HepG2 (cell line): ENCODE measurements around the gene JSRP1. TPM values are rescaled to one million over a fixed set of nuclear protein-coding genes. Genes with fewer than 3 reads are reported as not detected.
A peak's percentile ranks its signal among the peaks of the same experiment; 100 is the strongest.

Experiments used
- AHDC1 ChIP-seq: sonication (generic); formaldehyde crosslinking; IDR thresholded peaks from 2 replicates; pipeline ENCODE4 v1.5.1; 2020; ENCODE audit warnings: mild to moderate bottlenecking, missing genetic modification reagents, borderline replicate concordance
- DNMT3B ChIP-seq: conservative IDR thresholded peaks from 2 replicates; pipeline ENCODE4 v1.6.1; 2016; ENCODE audit warnings: missing biosample characterization, control low read depth
- ELK4 ChIP-seq: sonication (generic); formaldehyde crosslinking; IDR thresholded peaks from 2 replicates; pipeline ENCODE4 v1.9.0; 2021; ENCODE audit warnings: missing genetic modification reagents, borderline replicate concordance
- HNF4G ChIP-seq, 2 experiments: sonication (generic) in 1 of 2; formaldehyde crosslinking in 1 of 2; IDR thresholded peaks; 2 replicates each; pipeline versions ENCODE4 v1.4.0 to v1.6.1; 2011 to 2020; ENCODE audit warnings: borderline replicate concordance in 2 of 2, low read depth in 2 of 2, mild to moderate bottlenecking in 2 of 2, low read length in 1 of 2, missing genetic modification reagents in 1 of 2, moderate library complexity in 1 of 2
- HOXA9 ChIP-seq: sonication (generic); formaldehyde crosslinking; IDR thresholded peaks from 2 replicates; pipeline ENCODE4 v1.8.1; 2022; ENCODE audit warnings: missing genetic modification reagents, mild to moderate bottlenecking, moderate library complexity, borderline replicate concordance
- NR2F2 ChIP-seq: IDR thresholded peaks from 2 replicates; pipeline ENCODE4 v1.6.1; 2012; ENCODE audit warnings: low read depth, inconsistent platforms, borderline replicate concordance
- PCBP2 ChIP-seq: fragments of 200-400 bp; formaldehyde crosslinking; optimal IDR thresholded peaks from 2 replicates; pipeline ENCODE3; 2018; ENCODE audit warnings: low read length, low read depth; ENCODE audit not compliant: poor library complexity, severe bottlenecking
- SPEN ChIP-seq: sonication (generic); formaldehyde crosslinking; IDR thresholded peaks from 2 replicates; pipeline ENCODE4 v1.5.1; 2020; ENCODE audit warnings: low read depth, mild to moderate bottlenecking, missing genetic modification reagents
- SYNCRIP ChIP-seq: fragments of 200-400 bp; formaldehyde crosslinking; IDR thresholded peaks from 2 replicates; pipeline ENCODE4 v1.6.1; 2018; ENCODE audit warnings: mild to moderate bottlenecking, low read depth, low read length; ENCODE audit not compliant: insufficient read depth
- TAF15 ChIP-seq: fragments of 200-400 bp; formaldehyde crosslinking; IDR thresholded peaks from one replicate; pipeline ENCODE4 v1.6.1; 2018; ENCODE audit warnings: mild to moderate bottlenecking, low read depth, low read length; ENCODE audit not compliant: poor library complexity, severe bottlenecking
- ZIK1 ChIP-seq: sonication (generic); formaldehyde crosslinking; IDR thresholded peaks from 2 replicates; pipeline ENCODE4 v1.5.0; 2020; ENCODE audit warnings: mild to moderate bottlenecking, low read depth, missing genetic modification reagents, borderline replicate concordance
- ZKSCAN8 ChIP-seq: IDR thresholded peaks from 2 replicates; pipeline ENCODE4 v1.6.1; 2016; ENCODE audit warnings: borderline replicate concordance, missing genetic modification reagents, missing compliant biosample characterization
- ZMAT5 ChIP-seq: sonication (generic); formaldehyde crosslinking; IDR thresholded peaks from 2 replicates; pipeline ENCODE4 v1.5.0; 2020; ENCODE audit warnings: mild to moderate bottlenecking, low read depth, missing genetic modification reagents, borderline replicate concordance
- ZNF546 ChIP-seq: sonication (generic); formaldehyde crosslinking; conservative IDR thresholded peaks from 2 replicates; pipeline ENCODE4 v1.8.1; 2023; ENCODE audit warnings: mild to moderate bottlenecking, missing genetic modification reagents
- ZNF569 ChIP-seq: sonication (generic); formaldehyde crosslinking; IDR thresholded peaks from 2 replicates; pipeline ENCODE4 v1.5.0; 2020; ENCODE audit warnings: mild to moderate bottlenecking, missing genetic modification reagents, moderate library complexity, borderline replicate concordance
- ZNF674 ChIP-seq: sonication (generic); formaldehyde crosslinking; IDR thresholded peaks from 2 replicates; pipeline ENCODE4 v1.5.0; 2020; ENCODE audit warnings: low read depth, mild to moderate bottlenecking, missing genetic modification reagents
- ZSCAN5A ChIP-seq: sonication (generic); formaldehyde crosslinking; IDR thresholded peaks from 2 replicates; pipeline ENCODE4 v1.8.0; 2022; ENCODE audit warnings: mild to moderate bottlenecking, missing genetic modification reagents, borderline replicate concordance
- polyA plus RNA-seq, 8 experiments: library from polyadenylated mRNA; depleted of rRNA in 3 of 8; stranded (reverse) in 7 of 8; unstranded in 1 of 8; fragments of >200 nt; fragmentation: Illumina TruSeq in 4 of 8; extraction: Trizol in 4 of 8; gene quantifications; 2 replicates each; pipeline versions ENCODE4 v1.2.1 to v1.2.3, GENCODE V29; 2011 to 2016; ENCODE audit warnings: low read depth in 4 of 8, missing spikeins in 1 of 8, mixed read lengths in 1 of 8; ENCODE audit not compliant: insufficient read depth in 1 of 8
- total RNA-seq, 5 experiments: library from RNA; depleted of rRNA; stranded (reverse); fragments of >200 nt; fragmentation: Illumina TruSeq; extraction: Trizol; gene quantifications; 2 replicates each; pipeline ENCODE4 v1.2.3, GENCODE V29; 2016; ENCODE audit warnings: low read depth in 1 of 5
- TF ChIP-seq, protein P1 (sequence below): sonication (generic); formaldehyde crosslinking; IDR thresholded peaks from 2 replicates; pipeline ENCODE4 v1.5.1; 2020; ENCODE audit warnings: missing genetic modification reagents, mild to moderate bottlenecking, borderline replicate concordance

JSRP1 gene
- total and polyA plus RNA-seq, 2 of the 13 experiments (the other 11 are each of a cell fraction or from before 2014, with no cell fraction given), result 0.16 to 0.38 TPM

GRCh38 chr19:2242092-2242537 lies 14.1 kb downstream of the JSRP1 start (continued):
- TF ChIP-seq ZMAT5 (CRISPR knock-in tag) (no peak), TAF15 (no peak), DNMT3B (CRISPR knock-in tag) (no peak), HNF4G (IDR thresholded peaks at IDR 0.05; ENCODE audit: borderline replicate concordance, low read depth, low read length) (peak; percentile 87), HNF4G (CRISPR knock-in tag; IDR thresholded peaks at IDR 0.05; ENCODE audit: borderline replicate concordance, low read depth) (peak; percentile 87; the same call in 1 of the 2 replicates), ZSCAN5A (CRISPR knock-in tag) (no peak), SYNCRIP (no peak), AHDC1 (CRISPR knock-in tag) (no peak), ZKSCAN8 (no peak), ELK4 (CRISPR knock-in tag) (no peak), ZIK1 (CRISPR knock-in tag) (no peak), PCBP2 (no peak), ZNF569 (CRISPR knock-in tag) (no peak), NR2F2 (no peak), SPEN (CRISPR knock-in tag) (peak; percentile 44; the same call in 1 of the 2 replicates), HOXA9 (no peak), ZNF546 (CRISPR knock-in tag) (no peak), ZNF674 (no peak)
- TF ChIP-seq, protein P1, sequence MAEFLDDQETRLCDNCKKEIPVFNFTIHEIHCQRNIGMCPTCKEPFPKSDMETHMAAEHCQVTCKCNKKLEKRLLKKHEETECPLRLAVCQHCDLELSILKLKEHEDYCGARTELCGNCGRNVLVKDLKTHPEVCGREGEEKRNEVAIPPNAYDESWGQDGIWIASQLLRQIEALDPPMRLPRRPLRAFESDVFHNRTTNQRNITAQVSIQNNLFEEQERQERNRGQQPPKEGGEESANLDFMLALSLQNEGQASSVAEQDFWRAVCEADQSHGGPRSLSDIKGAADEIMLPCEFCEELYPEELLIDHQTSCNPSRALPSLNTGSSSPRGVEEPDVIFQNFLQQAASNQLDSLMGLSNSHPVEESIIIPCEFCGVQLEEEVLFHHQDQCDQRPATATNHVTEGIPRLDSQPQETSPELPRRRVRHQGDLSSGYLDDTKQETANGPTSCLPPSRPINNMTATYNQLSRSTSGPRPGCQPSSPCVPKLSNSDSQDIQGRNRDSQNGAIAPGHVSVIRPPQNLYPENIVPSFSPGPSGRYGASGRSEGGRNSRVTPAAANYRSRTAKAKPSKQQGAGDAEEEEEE (CRISPR knock-in tag), result no peak
